ENCODE measurements around the gene CLGN.

- TF ChIP-seq EP300 (IDR thresholded peaks at IDR 0.05) (no peak), CTCF (IDR thresholded peaks at IDR 0.05) (no peak), POLR2A (IDR thresholded peaks at IDR 0.05) (no peak)
Observed at GRCh38 chr4:140344101-140344500, 83.3 kb downstream of the CLGN start.
